ENCODE measurements around the gene IPO13.

The IPO13 gene

DNA sequence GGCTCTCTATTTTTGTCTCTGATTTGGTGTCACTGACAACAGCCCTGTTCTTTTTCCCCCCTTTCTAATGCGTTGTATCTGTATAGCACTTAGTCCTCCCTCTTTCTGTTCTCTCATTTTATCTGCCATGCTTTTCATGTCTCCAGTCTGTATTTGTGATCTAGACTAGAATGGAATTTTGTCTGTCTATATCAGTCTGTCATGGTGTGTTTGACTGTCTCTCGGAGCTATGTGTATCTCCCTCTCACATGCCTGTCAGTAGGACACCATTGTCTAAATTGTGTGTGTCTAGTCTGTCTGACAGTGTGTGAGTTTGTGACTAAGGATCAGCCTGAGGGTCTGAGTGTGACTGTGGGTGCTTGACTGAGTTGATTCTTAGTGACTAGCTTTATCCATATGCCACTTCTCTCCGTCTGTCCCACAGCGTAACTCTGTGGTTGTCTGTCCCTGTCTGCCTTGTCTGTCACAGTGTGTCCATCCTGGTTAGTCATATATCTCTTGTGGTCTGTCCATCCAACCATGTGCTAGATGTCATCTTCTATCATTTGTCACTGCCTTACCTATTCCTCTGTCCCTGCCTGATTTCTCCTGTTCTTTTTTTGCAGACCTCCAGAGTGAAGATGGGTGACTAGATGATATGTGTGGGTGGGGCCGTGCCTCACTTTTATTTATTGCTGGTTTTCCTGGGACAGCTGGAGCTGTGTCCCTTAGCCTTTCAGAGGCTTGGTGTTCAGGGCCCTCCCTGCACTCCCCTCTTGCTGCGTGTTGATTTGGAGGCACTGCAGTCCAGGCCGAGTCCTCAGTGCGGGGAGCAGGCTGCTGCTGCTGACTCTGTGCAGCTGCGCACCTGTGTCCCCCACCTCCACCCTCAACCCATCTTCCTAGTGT, 30.9 kb downstream of the IPO13 start:
- no peak overlapping the region for H3K4me2 ChIP-seq (ENCODE audit: low read length, poor library complexity, severe bottlenecking)
- H4K91ac ChIP-seq (ENCODE audit: low read length): no peak overlapping the region
- no peak overlapping the region for H2BK120ac ChIP-seq (ENCODE audit: low read depth, low read length)
- H3K14ac ChIP-seq (ENCODE audit: low read length in 2 of 2): no peak overlapping the region
- no peak overlapping the region for H4K8ac ChIP-seq (ENCODE audit: low read length)
- DNase-seq: no peak
- H2BK15ac ChIP-seq (ENCODE audit: low read depth, poor library complexity, severe bottlenecking): no peak overlapping the region
- H3K4me3 ChIP-seq (ENCODE audit: insufficient read depth in 1 of 2, low read depth in 1 of 2, low read length in 2 of 2): peak overlapping the region; percentile 15 to 16
- H3K36me3 ChIP-seq (ENCODE audit: control insufficient read depth in 1 of 2, insufficient read depth in 2 of 2, low read depth in 1 of 2, low read length in 2 of 2): peaks cover 44 to 46% of the 10 kb centered on the region in 2 experiments
- H2AFZ ChIP-seq (ENCODE audit: low read depth, low read length): no peak overlapping the region
- H2BK12ac ChIP-seq (ENCODE audit: low read length in 2 of 2): no peak overlapping the region
- H2BK5ac ChIP-seq (ENCODE audit: low read depth, low read length, poor library complexity, severe bottlenecking): no peak overlapping the region
- peaks cover 57% of the 10 kb centered on the region for H3K4me1 ChIP-seq (ENCODE audit: control insufficient read depth, insufficient read depth, low read depth, low read length)
- H3K27ac ChIP-seq (ENCODE audit: low read length, poor library complexity, severe bottlenecking): no peak overlapping the region
- no peak overlapping the region for H3K23ac ChIP-seq (ENCODE audit: low read length in 2 of 2)
- 87% methylated on average over 7 of the region's 9 CpGs for WGBS
- no peak overlapping the region for H2AK5ac ChIP-seq (ENCODE audit: low read length, severe bottlenecking)
- no peaks in the 10 kb centered on the region for H3K27me3 ChIP-seq (ENCODE audit: control insufficient read depth in 1 of 2, insufficient read depth in 1 of 2, low read length in 2 of 2)
- H3K9me3 ChIP-seq (ENCODE audit: control insufficient read depth, low read length): no peaks in the 10 kb centered on the region
- H3K4ac ChIP-seq (ENCODE audit: low read depth in 1 of 2, low read length in 2 of 2): no peak overlapping the region
- H3K79me1 ChIP-seq (replicated peaks; ENCODE audit: low read length, poor library complexity, severe bottlenecking): peaks cover 43% of the 10 kb centered on the region
- peak overlapping the region; percentile 34 for H3K9ac ChIP-seq (ENCODE audit: low read length)
- H3K18ac ChIP-seq (ENCODE audit: low read depth in 1 of 2, low read length in 2 of 2): no peak overlapping the region

DNA sequence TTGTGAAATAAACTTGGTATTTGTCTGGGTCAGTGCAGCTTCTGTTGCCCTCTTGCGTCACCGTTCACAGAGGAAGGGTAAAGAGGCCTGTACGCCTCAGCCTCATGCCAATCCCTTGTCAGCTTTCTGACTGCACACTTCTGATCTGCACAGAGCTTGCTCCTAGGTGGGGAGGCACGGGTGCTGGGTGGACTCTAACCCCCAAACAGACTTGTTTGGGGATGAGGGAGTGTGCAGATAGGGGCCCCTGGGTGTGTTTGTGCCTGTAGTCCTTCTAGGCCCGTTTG, 31.5 kb downstream of the IPO13 start:
- Histone ChIP-seq H3K23ac (ENCODE audit: low read length in 2 of 2) (no peak overlapping the region), H4K8ac (ENCODE audit: low read length) (no peak overlapping the region), H3K27ac (ENCODE audit: low read length, poor library complexity, severe bottlenecking) (no peak overlapping the region), H3K9me3 (ENCODE audit: control insufficient read depth, low read length) (no peaks in the 10 kb centered on the region), H3K27me3 (ENCODE audit: control insufficient read depth in 1 of 2, insufficient read depth in 1 of 2, low read length in 2 of 2) (no peaks in the 10 kb centered on the region), H3K18ac (ENCODE audit: low read depth in 1 of 2, low read length in 2 of 2) (no peak overlapping the region), H2BK15ac (ENCODE audit: low read depth, poor library complexity, severe bottlenecking) (no peak overlapping the region), H3K4ac (ENCODE audit: low read depth in 1 of 2, low read length in 2 of 2) (no peak overlapping the region), H2BK120ac (ENCODE audit: low read depth, low read length) (no peak overlapping the region), H3K79me1 (replicated peaks; ENCODE audit: low read length, poor library complexity, severe bottlenecking) (peaks cover 43% of the 10 kb centered on the region), H3K36me3 (ENCODE audit: control insufficient read depth in 1 of 2, insufficient read depth in 2 of 2, low read depth in 1 of 2, low read length in 2 of 2) (peaks cover 38 to 50% of the 10 kb centered on the region in 2 experiments), H4K91ac (ENCODE audit: low read length) (no peak overlapping the region), H3K4me1 (ENCODE audit: control insufficient read depth, insufficient read depth, low read depth, low read length) (peaks cover 57% of the 10 kb centered on the region), H3K4me2 (ENCODE audit: low read length, poor library complexity, severe bottlenecking) (no peak overlapping the region), H2BK12ac (ENCODE audit: low read length in 2 of 2) (no peak overlapping the region), H3K9ac (ENCODE audit: low read length) (peak overlapping the region; percentile 86), H3K4me3 (ENCODE audit: insufficient read depth in 1 of 2, low read depth in 1 of 2, low read length in 2 of 2) (peak overlapping the region; percentile 15 to 81), H2BK5ac (ENCODE audit: low read depth, low read length, poor library complexity, severe bottlenecking) (no peak overlapping the region), H2AFZ (ENCODE audit: low read depth, low read length) (no peak overlapping the region), H2AK5ac (ENCODE audit: low read length, severe bottlenecking) (no peak overlapping the region), H3K14ac (ENCODE audit: low read length in 2 of 2) (no peak overlapping the region)
- no peak for DNase-seq
- WGBS: 78% methylated on average over 5 of the region's 5 CpGs

DNA sequence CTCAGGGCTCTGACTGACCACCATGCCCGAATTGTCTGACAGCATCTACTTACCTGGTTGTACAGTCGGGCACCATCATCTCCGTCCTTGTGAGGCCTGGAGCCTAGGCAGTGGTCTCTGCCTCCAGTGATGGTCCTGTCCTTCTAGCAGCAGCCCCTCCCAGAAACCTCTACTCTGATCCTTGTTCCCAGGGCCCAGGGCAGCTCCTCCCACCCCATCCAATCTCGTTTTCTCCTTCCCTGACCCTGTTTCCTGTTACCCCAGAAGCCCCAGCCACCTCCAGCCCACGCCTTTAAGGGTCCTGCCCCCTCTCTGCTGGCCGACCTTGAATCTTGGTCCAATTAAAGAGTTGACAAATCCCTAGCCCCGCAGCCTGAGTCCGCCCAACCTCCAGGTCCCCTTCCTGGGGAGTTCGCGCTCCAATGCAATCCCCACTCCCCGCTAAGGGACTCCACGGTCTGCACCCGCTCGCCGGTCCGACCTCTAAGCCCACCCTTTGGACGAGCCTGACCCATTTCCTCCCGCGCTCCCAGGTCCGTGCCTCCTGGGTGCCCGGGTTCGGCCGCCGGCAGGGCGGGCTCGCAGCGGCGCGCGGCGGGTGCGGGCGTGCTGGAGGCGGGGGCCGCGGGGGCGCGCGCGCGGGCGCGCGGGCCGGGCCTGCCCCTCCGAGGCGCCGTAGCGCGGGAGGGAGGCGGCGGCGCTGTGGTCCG, 32.0 kb downstream of the IPO13 start, which contains the start of gene B4GALT2:
Gene B4GALT2 (plus strand): TSS at position 660 of the 710 bp plus-strand sequence. CDS start 1,951 bp downstream, outside the sequence.
- no peaks in the 10 kb centered on the region for H3K27me3 ChIP-seq (ENCODE audit: control insufficient read depth in 1 of 2, insufficient read depth in 1 of 2, low read length in 2 of 2)
- peak within 1 kb of the TSS; percentile 48 to 86 for H3K18ac ChIP-seq (ENCODE audit: low read depth in 1 of 2, low read length in 2 of 2)
- H4K91ac ChIP-seq (ENCODE audit: low read length): peak within 1 kb of the TSS; percentile 31
- H3K36me3 ChIP-seq (ENCODE audit: control insufficient read depth in 1 of 2, insufficient read depth in 2 of 2, low read depth in 1 of 2, low read length in 2 of 2): peaks cover 33 to 55% of the 10 kb centered on the region in 2 experiments
- peak within 1 kb of the TSS; percentile 73 to 85 for H3K4me3 ChIP-seq (ENCODE audit: insufficient read depth in 1 of 2, low read depth in 1 of 2, low read length in 2 of 2)
- H3K9ac ChIP-seq (ENCODE audit: low read length): peak within 1 kb of the TSS; percentile 86
- 11% methylated on average over 22 of the region's 54 CpGs for WGBS
- no peak within 1 kb of the TSS for H2AK5ac ChIP-seq (ENCODE audit: low read length, severe bottlenecking)
- peak within 1 kb of the TSS; percentile 16 for H2AFZ ChIP-seq (ENCODE audit: low read depth, low read length)
- H3K14ac ChIP-seq (ENCODE audit: low read length in 2 of 2): peak within 1 kb of the TSS in 1 of 2 experiments; percentile 86
- H3K23ac ChIP-seq (ENCODE audit: low read length in 2 of 2): peak within 1 kb of the TSS in 1 of 2 experiments; percentile 19
- peaks cover 57% of the 10 kb centered on the region for H3K4me1 ChIP-seq (ENCODE audit: control insufficient read depth, insufficient read depth, low read depth, low read length)
- no peak within 1 kb of the TSS for H2BK5ac ChIP-seq (ENCODE audit: low read depth, low read length, poor library complexity, severe bottlenecking)
- peak within 1 kb of the TSS; percentile 81 for H3K4me2 ChIP-seq (ENCODE audit: low read length, poor library complexity, severe bottlenecking)
- peak within 1 kb of the TSS in 1 of 2 experiments; percentile 17 for H2BK12ac ChIP-seq (ENCODE audit: low read length in 2 of 2)
- H4K8ac ChIP-seq (ENCODE audit: low read length): peak within 1 kb of the TSS; percentile 50
- DNase-seq: no peak
- H3K27ac ChIP-seq (ENCODE audit: low read length, poor library complexity, severe bottlenecking): no peak within 1 kb of the TSS
- H2BK15ac ChIP-seq (ENCODE audit: low read depth, poor library complexity, severe bottlenecking): peak within 1 kb of the TSS; percentile 29
- peak within 1 kb of the TSS; percentile 71 for H2BK120ac ChIP-seq (ENCODE audit: low read depth, low read length)
- H3K79me1 ChIP-seq (replicated peaks; ENCODE audit: low read length, poor library complexity, severe bottlenecking): peaks cover 44% of the 10 kb centered on the region
- no peaks in the 10 kb centered on the region for H3K9me3 ChIP-seq (ENCODE audit: control insufficient read depth, low read length)
- H3K4ac ChIP-seq (ENCODE audit: low read depth in 1 of 2, low read length in 2 of 2): peak within 1 kb of the TSS; percentile 18 to 71

DNA sequence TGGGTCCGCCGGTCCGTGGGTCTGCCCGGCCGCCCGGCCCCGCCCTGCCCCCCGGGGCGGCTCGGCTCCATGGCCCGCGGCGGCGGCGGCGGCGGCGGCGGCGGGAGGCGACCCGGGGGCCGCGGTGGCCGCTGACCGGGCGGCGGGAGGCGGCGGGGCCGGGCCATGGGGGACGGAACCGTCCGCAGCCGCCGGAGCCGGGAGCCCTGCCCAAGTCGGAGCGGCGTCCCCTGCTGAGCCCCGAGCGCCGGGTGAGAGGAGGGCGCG, 32.4 kb downstream of the IPO13 start:
- Histone ChIP-seq H3K36me3 (ENCODE audit: control insufficient read depth in 1 of 2, insufficient read depth in 2 of 2, low read depth in 1 of 2, low read length in 2 of 2) (peaks cover 35 to 60% of the 10 kb centered on the region in 2 experiments), H3K18ac (ENCODE audit: low read depth in 1 of 2, low read length in 2 of 2) (no peak overlapping the region), H3K4me3 (ENCODE audit: insufficient read depth in 1 of 2, low read depth in 1 of 2, low read length in 2 of 2) (peak overlapping the region; percentile 73 to 85), H2BK12ac (ENCODE audit: low read length in 2 of 2) (no peak overlapping the region), H2BK5ac (ENCODE audit: low read depth, low read length, poor library complexity, severe bottlenecking) (no peak overlapping the region), H4K91ac (ENCODE audit: low read length) (no peak overlapping the region), H3K23ac (ENCODE audit: low read length in 2 of 2) (no peak overlapping the region), H2BK120ac (ENCODE audit: low read depth, low read length) (peak overlapping the region; percentile 71), H3K27ac (ENCODE audit: low read length, poor library complexity, severe bottlenecking) (no peak overlapping the region), H2AFZ (ENCODE audit: low read depth, low read length) (no peak overlapping the region), H4K8ac (ENCODE audit: low read length) (no peak overlapping the region), H2AK5ac (ENCODE audit: low read length, severe bottlenecking) (no peak overlapping the region), H3K9me3 (ENCODE audit: control insufficient read depth, low read length) (no peaks in the 10 kb centered on the region), H3K4ac (ENCODE audit: low read depth in 1 of 2, low read length in 2 of 2) (peak overlapping the region in 1 of 2 experiments; percentile 52), H3K4me2 (ENCODE audit: low read length, poor library complexity, severe bottlenecking) (peak overlapping the region; percentile 77), H3K14ac (ENCODE audit: low read length in 2 of 2) (no peak overlapping the region), H3K9ac (ENCODE audit: low read length) (peak overlapping the region; percentile 85), H3K79me1 (replicated peaks; ENCODE audit: low read length, poor library complexity, severe bottlenecking) (peaks cover 44% of the 10 kb centered on the region), H3K27me3 (ENCODE audit: control insufficient read depth in 1 of 2, insufficient read depth in 1 of 2, low read length in 2 of 2) (no peaks in the 10 kb centered on the region), H3K4me1 (ENCODE audit: control insufficient read depth, insufficient read depth, low read depth, low read length) (peaks cover 55% of the 10 kb centered on the region), H2BK15ac (ENCODE audit: low read depth, poor library complexity, severe bottlenecking) (no peak overlapping the region)
- 0% methylated on average over 5 of the region's 45 CpGs for WGBS
- DNase-seq: no peak

Data from mesenchymal stem cell (in vitro differentiated cells and primary cell).